Measurements from ENCODE around the gene IFNL3. TPM values are rescaled to one million over a fixed set of nuclear protein-coding genes. Genes with fewer than 3 reads are reported as not detected.
"Not testable (repeated sequence)": the region's sequence is repeated elsewhere in the genome, so short reads cannot be mapped to it uniquely, and the experiment has no call there.

The IFNL3 gene
- total RNA-seq, 1 donor from 2014 or later: not detected

GRCh38 chr19:39277598-39277997, 32.8 kb upstream of the IFNL3 start:
- Histone ChIP-seq H3K9ac (no peak overlapping the region), H2AFZ (replicated peaks) (no peak overlapping the region), H3K4me1 (no peaks in the 10 kb centered on the region), H3K36me3 (no peaks in the 10 kb centered on the region), H3K4me2 (no peak overlapping the region), H3K27me3 (peaks cover 76% of the 10 kb centered on the region), H3K79me2 (ENCODE audit: low read depth) (no peaks in the 10 kb centered on the region), H4K20me1 (ENCODE audit: low read depth) (no peaks in the 10 kb centered on the region), H3K27ac (no peak overlapping the region), H3K4me3 (no peak overlapping the region), H3F3A (ENCODE audit: low read depth) (no peaks in the 10 kb centered on the region), H3K9me3 (ENCODE audit: low read depth) (no peaks in the 10 kb centered on the region)
- TF ChIP-seq, protein P1, sequence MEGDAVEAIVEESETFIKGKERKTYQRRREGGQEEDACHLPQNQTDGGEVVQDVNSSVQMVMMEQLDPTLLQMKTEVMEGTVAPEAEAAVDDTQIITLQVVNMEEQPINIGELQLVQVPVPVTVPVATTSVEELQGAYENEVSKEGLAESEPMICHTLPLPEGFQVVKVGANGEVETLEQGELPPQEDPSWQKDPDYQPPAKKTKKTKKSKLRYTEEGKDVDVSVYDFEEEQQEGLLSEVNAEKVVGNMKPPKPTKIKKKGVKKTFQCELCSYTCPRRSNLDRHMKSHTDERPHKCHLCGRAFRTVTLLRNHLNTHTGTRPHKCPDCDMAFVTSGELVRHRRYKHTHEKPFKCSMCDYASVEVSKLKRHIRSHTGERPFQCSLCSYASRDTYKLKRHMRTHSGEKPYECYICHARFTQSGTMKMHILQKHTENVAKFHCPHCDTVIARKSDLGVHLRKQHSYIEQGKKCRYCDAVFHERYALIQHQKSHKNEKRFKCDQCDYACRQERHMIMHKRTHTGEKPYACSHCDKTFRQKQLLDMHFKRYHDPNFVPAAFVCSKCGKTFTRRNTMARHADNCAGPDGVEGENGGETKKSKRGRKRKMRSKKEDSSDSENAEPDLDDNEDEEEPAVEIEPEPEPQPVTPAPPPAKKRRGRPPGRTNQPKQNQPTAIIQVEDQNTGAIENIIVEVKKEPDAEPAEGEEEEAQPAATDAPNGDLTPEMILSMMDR (IDR thresholded peaks at IDR 0.05): no peak
- TF ChIP-seq EZH2 (IDR thresholded peaks at IDR 0.05): no peak
- no peak for TF ChIP-seq EZH2phosphoT487 (IDR thresholded peaks at IDR 0.05)
- Mint-ChIP-seq H3K36me3 (no peaks in the 10 kb centered on the region), H3K4me1 (no peaks in the 10 kb centered on the region), H3K27ac (no peak overlapping the region), H3K4me3 (no peak overlapping the region), H3K9me3 (peaks cover 7% of the 10 kb centered on the region), H3K27me3 (ENCODE audit: insufficient read depth, low read depth) (peaks cover 10% of the 10 kb centered on the region)
- no peak for DNase-seq (ENCODE audit: low spot score)

DNA sequence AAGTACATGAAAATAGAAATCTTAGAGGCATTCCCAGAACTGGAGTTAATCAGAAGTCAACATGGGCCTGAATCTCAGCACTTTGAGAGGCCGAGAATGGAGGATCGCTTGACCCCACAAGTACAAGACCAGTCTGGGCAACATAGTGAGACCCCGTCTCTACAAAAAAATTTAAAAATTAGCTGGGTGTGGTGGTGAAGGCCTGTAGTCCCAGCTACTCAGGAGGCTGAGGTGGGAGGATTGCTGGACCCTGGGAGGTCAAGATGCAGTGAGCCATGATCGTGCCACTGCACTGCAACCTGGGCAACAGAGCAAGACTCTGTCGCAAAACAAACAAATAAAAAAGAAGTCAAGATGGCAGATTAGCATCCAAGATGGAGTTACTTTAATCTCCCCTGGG, 31.9 kb upstream of the IFNL3 start:
- Histone ChIP-seq H3F3A (ENCODE audit: low read depth) (no peaks in the 10 kb centered on the region), H2AFZ (replicated peaks) (no peak overlapping the region), H3K4me1 (no peaks in the 10 kb centered on the region), H3K4me2 (no peak overlapping the region), H3K9ac (no peak overlapping the region), H3K27ac (no peak overlapping the region), H3K27me3 (peaks cover 72% of the 10 kb centered on the region), H3K4me3 (no peak overlapping the region), H3K36me3 (no peaks in the 10 kb centered on the region), H3K9me3 (ENCODE audit: low read depth) (no peaks in the 10 kb centered on the region), H3K79me2 (ENCODE audit: low read depth) (no peaks in the 10 kb centered on the region), H4K20me1 (ENCODE audit: low read depth) (no peaks in the 10 kb centered on the region)
- Mint-ChIP-seq H3K9me3 (peaks cover 1% of the 10 kb centered on the region), H3K27me3 (ENCODE audit: insufficient read depth, low read depth) (peaks cover 9% of the 10 kb centered on the region), H3K27ac (no peak overlapping the region), H3K4me3 (no peak overlapping the region), H3K4me1 (no peaks in the 10 kb centered on the region), H3K36me3 (no peaks in the 10 kb centered on the region)
- TF ChIP-seq, protein P1 (IDR thresholded peaks at IDR 0.05): no peak
- TF ChIP-seq EZH2 (IDR thresholded peaks at IDR 0.05) (no peak), EZH2phosphoT487 (IDR thresholded peaks at IDR 0.05) (no peak)
- DNase-seq (ENCODE audit: low spot score): no peak

- H3K36me3 Mint-ChIP-seq: no peaks in the 10 kb centered on the region
- H3K27ac Mint-ChIP-seq: no peak overlapping the region
- H3K9me3 Mint-ChIP-seq: no peaks in the 10 kb centered on the region
- no peaks in the 10 kb centered on the region for H3K79me2 ChIP-seq (ENCODE audit: low read depth)
- H3K27me3 ChIP-seq: peaks cover 72% of the 10 kb centered on the region
- no peaks in the 10 kb centered on the region for H4K20me1 ChIP-seq (ENCODE audit: low read depth)
- no peak overlapping the region for H3K4me2 ChIP-seq
- H3K4me1 ChIP-seq: no peaks in the 10 kb centered on the region
- DNase-seq (ENCODE audit: low spot score): no peak
- no peaks in the 10 kb centered on the region for H3F3A ChIP-seq (ENCODE audit: low read depth)
- H3K4me3 ChIP-seq: no peak overlapping the region
- H3K9me3 ChIP-seq (ENCODE audit: low read depth): no peaks in the 10 kb centered on the region
- TF ChIP-seq EZH2phosphoT487 (IDR thresholded peaks at IDR 0.05) (no peak), EZH2 (IDR thresholded peaks at IDR 0.05) (no peak)
- TF ChIP-seq, protein P1 (IDR thresholded peaks at IDR 0.05): no peak
- H3K4me3 Mint-ChIP-seq: no peak overlapping the region
- no peak overlapping the region for H3K9ac ChIP-seq
- H3K4me1 Mint-ChIP-seq: no peaks in the 10 kb centered on the region
- no peak overlapping the region for H3K27ac ChIP-seq
- H2AFZ ChIP-seq (replicated peaks): no peak overlapping the region
- peaks cover 15% of the 10 kb centered on the region for H3K27me3 Mint-ChIP-seq (ENCODE audit: insufficient read depth, low read depth)
- no peaks in the 10 kb centered on the region for H3K36me3 ChIP-seq
These were observed 30.8 kb upstream of the IFNL3 start for GRCh38 chr19:39275578-39275977.

DNA sequence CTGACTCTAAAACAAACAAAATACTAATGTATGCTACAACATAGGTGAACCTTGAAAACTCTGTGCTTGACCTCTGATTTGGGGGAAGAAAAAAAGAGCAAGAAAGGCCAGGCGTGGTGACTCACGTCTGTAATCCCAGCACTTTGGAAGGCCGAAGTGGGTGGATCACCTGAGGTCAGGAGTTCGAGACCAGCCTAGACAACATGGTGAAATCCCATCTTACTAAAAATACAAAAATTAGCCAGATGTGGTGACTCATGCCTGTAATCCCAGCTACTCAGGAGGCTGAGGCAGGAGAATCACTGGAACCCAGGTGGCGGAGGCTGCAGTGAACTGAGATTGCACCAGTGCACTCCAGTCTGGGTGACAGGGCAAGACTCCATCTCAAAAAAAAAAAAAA, 29.1 kb upstream of the IFNL3 start:
- H3K36me3 Mint-ChIP-seq; H3K4me2 ChIP-seq; H3K36me3 ChIP-seq; H3K4me3 Mint-ChIP-seq; DNase-seq (ENCODE audit: low spot score); H3K4me1 ChIP-seq; H4K20me1 ChIP-seq (ENCODE audit: low read depth); H3K4me1 Mint-ChIP-seq; H3K9me3 ChIP-seq (ENCODE audit: low read depth); H3K27ac Mint-ChIP-seq; H3K9me3 Mint-ChIP-seq; H3K9ac ChIP-seq; H3K79me2 ChIP-seq (ENCODE audit: low read depth); H3K4me3 ChIP-seq; H3F3A ChIP-seq (ENCODE audit: low read depth); H3K27ac ChIP-seq; H2AFZ ChIP-seq (replicated peaks): not testable (repeated sequence)
- H3K27me3 ChIP-seq: peaks cover 74% of the 10 kb centered on the region
- peaks cover 17% of the 10 kb centered on the region for H3K27me3 Mint-ChIP-seq (ENCODE audit: insufficient read depth, low read depth)
